ENCODE results near the gene PRDM4. TPM values are rescaled to one million over a fixed set of nuclear protein-coding genes. Genes with fewer than 3 reads are reported as not detected.

Gene PRDM4, protein sequence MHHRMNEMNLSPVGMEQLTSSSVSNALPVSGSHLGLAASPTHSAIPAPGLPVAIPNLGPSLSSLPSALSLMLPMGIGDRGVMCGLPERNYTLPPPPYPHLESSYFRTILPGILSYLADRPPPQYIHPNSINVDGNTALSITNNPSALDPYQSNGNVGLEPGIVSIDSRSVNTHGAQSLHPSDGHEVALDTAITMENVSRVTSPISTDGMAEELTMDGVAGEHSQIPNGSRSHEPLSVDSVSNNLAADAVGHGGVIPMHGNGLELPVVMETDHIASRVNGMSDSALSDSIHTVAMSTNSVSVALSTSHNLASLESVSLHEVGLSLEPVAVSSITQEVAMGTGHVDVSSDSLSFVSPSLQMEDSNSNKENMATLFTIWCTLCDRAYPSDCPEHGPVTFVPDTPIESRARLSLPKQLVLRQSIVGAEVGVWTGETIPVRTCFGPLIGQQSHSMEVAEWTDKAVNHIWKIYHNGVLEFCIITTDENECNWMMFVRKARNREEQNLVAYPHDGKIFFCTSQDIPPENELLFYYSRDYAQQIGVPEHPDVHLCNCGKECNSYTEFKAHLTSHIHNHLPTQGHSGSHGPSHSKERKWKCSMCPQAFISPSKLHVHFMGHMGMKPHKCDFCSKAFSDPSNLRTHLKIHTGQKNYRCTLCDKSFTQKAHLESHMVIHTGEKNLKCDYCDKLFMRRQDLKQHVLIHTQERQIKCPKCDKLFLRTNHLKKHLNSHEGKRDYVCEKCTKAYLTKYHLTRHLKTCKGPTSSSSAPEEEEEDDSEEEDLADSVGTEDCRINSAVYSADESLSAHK
- total RNA-seq = 10 to 100 TPM; 20.9 to 25.8 TPM

DNA sequence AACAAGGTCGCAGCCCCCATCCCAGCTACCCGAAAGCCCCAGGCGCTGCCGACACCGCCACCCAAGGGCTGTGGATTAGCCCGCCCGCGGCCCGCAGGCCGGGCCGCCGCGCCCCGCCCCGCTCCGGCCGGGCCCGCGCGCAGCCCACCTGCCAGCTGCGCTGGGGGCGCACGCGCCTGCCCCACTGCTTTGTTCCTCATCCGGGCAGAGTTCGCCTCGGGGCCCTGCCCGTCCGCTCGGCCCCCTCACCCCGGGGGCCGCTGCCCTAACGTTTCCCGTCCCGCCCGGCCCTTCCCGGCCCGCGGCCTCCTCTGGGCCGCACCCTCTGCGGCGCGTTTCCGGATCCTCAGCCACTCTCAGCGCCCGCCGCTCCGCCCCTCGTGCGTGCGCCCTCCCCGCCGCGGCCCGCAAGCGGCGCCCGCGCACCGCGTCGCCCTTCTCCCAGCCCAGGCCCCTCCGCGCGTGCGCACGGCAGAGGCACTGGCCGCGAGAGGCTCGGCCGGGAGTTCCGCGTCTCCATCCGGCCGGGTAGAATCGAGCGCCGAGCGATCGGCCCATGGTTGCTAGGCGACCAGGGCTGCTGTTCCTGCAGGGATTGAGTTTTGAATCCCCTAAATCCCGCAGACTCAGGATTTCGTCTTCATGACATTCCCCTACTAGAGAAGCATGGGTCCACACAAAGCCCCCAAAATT is at the start of gene PRDM4:
PRDM4 (minus strand) TSS at position 329 of the 693 bp plus-strand sequence. CDS start 622 bp downstream, outside the sequence.
- DNase-seq (ENCODE audit: low spot score in 2 of 2) = peak; percentile 92 to 96
- Mint-ChIP-seq H3K27ac (peak within 1 kb of the TSS; percentile 84 to 94), H3K9me3 (no peaks in the 10 kb centered on the region), H3K36me3 (peaks cover 0 to 19% of the 10 kb centered on the region in 2 donors)
- peak; percentile 96 to 99 for ATAC-seq

GRCh38 chr12:107807471-107808150 is 46.7 kb upstream of the PRDM4 start:
- Mint-ChIP-seq H3K36me3 (no peaks in the 10 kb centered on the region), H3K9me3 (no peaks in the 10 kb centered on the region), H3K27ac (no peak overlapping the region)
- ATAC-seq (no peak), DNase-seq (ENCODE audit: low spot score in 2 of 2) (no peak)

DNA sequence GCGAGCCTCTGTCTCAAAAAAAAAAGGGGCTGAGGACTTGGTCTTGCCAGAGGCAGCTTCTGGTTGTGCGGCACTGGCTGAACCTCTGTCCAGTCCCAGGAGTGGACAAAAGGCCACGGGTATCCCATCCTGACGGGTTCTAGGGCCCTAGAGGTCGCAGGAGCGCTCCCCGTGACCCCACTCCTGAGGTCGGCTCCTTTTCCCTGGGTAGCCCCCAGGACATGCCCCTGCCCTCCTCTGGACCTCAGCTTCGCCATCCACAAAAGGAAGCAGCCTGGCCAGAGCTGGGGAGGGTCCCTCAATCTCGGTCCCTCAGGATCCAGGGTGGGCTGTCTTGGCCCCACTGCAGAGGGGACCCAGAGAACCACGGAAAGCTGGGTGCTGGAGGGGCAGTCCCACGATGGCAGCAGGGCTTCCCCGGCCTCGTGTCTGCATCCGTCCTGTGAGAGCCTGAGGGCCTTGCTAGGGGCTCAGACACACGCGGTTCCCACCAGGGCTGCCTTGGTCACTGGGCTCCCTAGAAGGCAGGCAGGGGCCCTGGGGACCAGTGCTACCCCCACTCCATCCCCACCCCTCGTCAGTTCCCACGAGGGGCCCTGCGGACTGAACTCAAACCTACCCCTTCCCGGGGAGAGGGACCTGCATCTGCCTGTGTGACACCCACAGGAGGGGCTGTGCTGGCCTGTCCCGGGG is 44.7 kb upstream of the PRDM4 start:
- H3K9me3 Mint-ChIP-seq = no peaks in the 10 kb centered on the region
- DNase-seq (ENCODE audit: low spot score in 2 of 2) = no peak
- no peak for ATAC-seq

GRCh38 chr12:107803092-107803491 is 42.2 kb upstream of the PRDM4 start:
- ATAC-seq = no peak
- no peak for DNase-seq (ENCODE audit: low spot score in 2 of 2)
- Mint-ChIP-seq H3K27ac (no peak overlapping the region), H3K9me3 (no peaks in the 10 kb centered on the region), H3K36me3 (no peaks in the 10 kb centered on the region)

More for the DNA sequence above, 44.7 kb upstream of the PRDM4 start:
- Mint-ChIP-seq H3K36me3 (no peaks in the 10 kb centered on the region), H3K27ac (no peak overlapping the region)

DNA sequence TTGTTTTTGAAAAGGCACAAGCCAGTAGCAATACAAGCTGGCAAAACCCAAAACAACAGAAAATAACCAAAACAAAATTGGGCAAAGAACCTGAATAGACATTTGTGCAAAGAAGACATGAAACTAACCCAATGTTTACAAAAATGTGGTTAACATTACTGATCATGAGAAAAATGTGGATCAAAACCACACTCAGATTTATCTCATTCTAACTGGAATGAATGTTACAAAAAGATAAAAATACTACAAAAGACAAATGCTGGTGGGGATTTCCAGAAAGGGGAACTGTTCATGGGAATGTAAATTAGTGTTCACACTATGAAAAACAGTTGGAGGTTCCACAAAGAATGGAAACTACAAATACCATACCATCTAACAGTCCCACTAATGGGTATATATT is 40.2 kb upstream of the PRDM4 start:
- no peak for DNase-seq (ENCODE audit: low spot score in 2 of 2)
- no peak for ATAC-seq
- Mint-ChIP-seq H3K36me3 (no peaks in the 10 kb centered on the region), H3K27ac (no peak overlapping the region), H3K9me3 (no peaks in the 10 kb centered on the region)

DNA sequence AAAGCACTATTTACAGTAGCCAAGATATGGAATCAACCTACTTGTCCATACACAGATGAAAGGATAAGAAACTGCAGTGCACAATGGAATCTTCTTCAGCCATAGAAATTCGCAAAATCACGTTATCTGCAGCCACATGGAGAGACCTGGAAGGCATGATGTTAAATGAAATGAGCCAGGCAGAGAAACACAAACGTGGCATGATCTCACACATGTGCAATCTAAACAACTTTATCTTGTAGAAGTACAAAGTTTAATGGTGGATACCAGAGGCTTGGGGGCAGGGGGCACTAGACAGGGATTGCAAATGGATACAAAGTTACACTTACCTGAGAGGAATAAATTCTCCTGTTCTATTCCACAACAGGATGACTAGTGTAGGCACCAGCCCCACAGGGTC is 37.6 kb upstream of the PRDM4 start:
- ATAC-seq = no peak

DNA sequence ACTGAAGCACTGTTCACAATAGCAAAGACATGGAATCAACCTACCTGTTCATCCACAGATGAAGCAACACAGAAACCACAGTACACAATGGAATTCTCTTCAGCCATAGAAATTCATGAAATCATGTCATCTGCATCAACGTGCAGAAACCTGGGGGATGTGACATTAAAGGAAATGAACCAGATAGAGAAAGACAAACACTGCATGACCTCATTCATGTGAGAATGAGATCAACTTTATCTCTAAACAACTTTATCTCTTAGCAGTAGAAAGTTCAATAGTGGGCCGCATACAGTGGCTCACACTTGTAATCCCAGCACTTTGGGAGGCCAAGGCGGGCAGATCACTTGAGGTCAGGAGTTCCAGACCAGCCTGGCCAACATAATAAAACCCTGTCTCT is 33.5 kb upstream of the PRDM4 start:
- no peak for ATAC-seq
- DNase-seq (ENCODE audit: low spot score in 2 of 2) = no peak
- H3K9me3 Mint-ChIP-seq = no peaks in the 10 kb centered on the region
- H3K27ac Mint-ChIP-seq = no peak overlapping the region
- peaks cover 7 to 10% of the 10 kb centered on the region in 2 donors for H3K36me3 Mint-ChIP-seq

More for the DNA sequence above, 37.6 kb upstream of the PRDM4 start:
- no peak overlapping the region for H3K27ac Mint-ChIP-seq
- no peak for DNase-seq (ENCODE audit: low spot score in 2 of 2)
- no peaks in the 10 kb centered on the region for H3K9me3 Mint-ChIP-seq
- H3K36me3 Mint-ChIP-seq = no peaks in the 10 kb centered on the region

- ATAC-seq (no peak), DNase-seq (ENCODE audit: low spot score in 2 of 2) (no peak)
- no peak overlapping the region for H3K27ac Mint-ChIP-seq
- H3K36me3 Mint-ChIP-seq = peaks cover 7 to 10% of the 10 kb centered on the region in 2 donors
- H3K9me3 Mint-ChIP-seq = no peaks in the 10 kb centered on the region
Observed at GRCh38 chr12:107791465-107792089, 30.6 kb upstream of the PRDM4 start.

GRCh38 chr12:107788690-107789458 is 27.9 kb upstream of the PRDM4 start:
- ATAC-seq (no peak), DNase-seq (ENCODE audit: low spot score in 2 of 2) (no peak)
- H3K36me3 Mint-ChIP-seq = peaks cover 7 to 10% of the 10 kb centered on the region in 2 donors
- no peak overlapping the region for H3K27ac Mint-ChIP-seq
- no peaks in the 10 kb centered on the region for H3K9me3 Mint-ChIP-seq

GRCh38 chr12:107788281-107788680 is 27.3 kb upstream of the PRDM4 start:
- no peaks in the 10 kb centered on the region for H3K9me3 Mint-ChIP-seq
- DNase-seq (ENCODE audit: low spot score in 2 of 2) (no peak), ATAC-seq (no peak)
- peaks cover 7 to 10% of the 10 kb centered on the region in 2 donors for H3K36me3 Mint-ChIP-seq
- H3K27ac Mint-ChIP-seq = no peak overlapping the region

GRCh38 chr12:107783406-107784376 is 22.8 kb upstream of the PRDM4 start:
- Mint-ChIP-seq H3K27ac (no peak overlapping the region), H3K36me3 (no peaks in the 10 kb centered on the region), H3K9me3 (no peaks in the 10 kb centered on the region)
- ATAC-seq = no peak
- DNase-seq (ENCODE audit: low spot score in 2 of 2) = no peak

DNA sequence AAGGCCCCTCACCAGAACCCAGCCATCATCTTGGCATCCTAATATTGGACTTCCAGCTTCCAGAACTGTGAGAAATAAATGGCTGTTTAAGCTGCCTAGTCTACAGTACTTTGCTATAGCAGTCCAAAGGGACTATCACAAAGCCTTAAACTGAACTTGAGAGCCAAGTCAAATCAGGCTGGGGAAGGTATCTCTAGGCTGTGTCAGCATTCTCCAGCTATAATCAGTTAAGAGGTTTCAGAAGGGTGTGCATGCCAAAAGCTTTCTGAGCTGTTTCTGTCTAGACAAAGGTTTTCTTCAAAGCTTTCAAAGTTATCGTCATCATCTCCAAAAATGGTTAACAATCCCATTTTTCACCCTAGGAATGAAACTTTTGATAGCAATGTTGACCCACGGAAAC is 21.1 kb upstream of the PRDM4 start:
- no peak for ATAC-seq
- H3K36me3 Mint-ChIP-seq = no peaks in the 10 kb centered on the region
- no peak overlapping the region for H3K27ac Mint-ChIP-seq
- H3K9me3 Mint-ChIP-seq = no peaks in the 10 kb centered on the region
- DNase-seq (ENCODE audit: low spot score in 2 of 2) = no peak

DNA sequence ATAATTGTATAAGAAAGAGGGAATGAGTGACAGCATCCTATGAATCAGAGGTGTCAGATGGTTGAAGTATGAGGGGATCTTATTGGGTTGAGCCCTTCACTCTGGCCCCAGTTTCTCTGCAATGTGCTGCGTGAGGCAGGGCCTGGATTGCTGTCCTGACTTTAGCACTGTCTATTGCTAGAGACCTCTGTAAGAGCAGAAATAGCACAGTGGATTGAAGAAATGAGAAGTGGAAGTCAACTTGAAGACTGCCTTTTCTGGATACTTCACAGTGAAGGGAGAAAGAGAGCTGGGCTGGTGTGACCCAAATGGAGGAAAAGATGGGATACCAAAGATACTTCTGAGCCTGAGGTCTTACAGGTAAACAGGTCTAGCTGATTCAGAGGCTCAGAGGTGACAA is 19.4 kb upstream of the PRDM4 start:
- ATAC-seq (no peak), DNase-seq (ENCODE audit: low spot score in 2 of 2) (no peak)
- no peak overlapping the region for H3K27ac Mint-ChIP-seq
- no peaks in the 10 kb centered on the region for H3K36me3 Mint-ChIP-seq
- no peaks in the 10 kb centered on the region for H3K9me3 Mint-ChIP-seq
